NK-92 treated with Interleukin-12 subunit alpha and Interleukin-12 subunit beta, amount 100 ng/mL, for 24 hours (cell line): ENCODE measurements around the gene ZMYND8.

Experiments
- DNase-seq: peaks from one replicate; lab custom pipeline; 2025; lab: John Stamatoyannopoulos, UW

ZMYND8 gene

GRCh38 chr20:47174456-47175243 is 181.8 kb downstream of the ZMYND8 start:
- no peak for DNase-seq

- no peak for DNase-seq
Measured at GRCh38 chr20:47173596-47174216, 182.8 kb downstream of the ZMYND8 start.

- no peak for DNase-seq
Measured at GRCh38 chr20:47172579-47172978, 183.9 kb downstream of the ZMYND8 start.

- DNase-seq: no peak
Measured at GRCh38 chr20:47167846-47168245, 188.7 kb downstream of the ZMYND8 start.

GRCh38 chr20:47165376-47165865 is 191.1 kb downstream of the ZMYND8 start:
- no peak for DNase-seq

- DNase-seq: no peak
Measured at GRCh38 chr20:47164140-47164539, 192.4 kb downstream of the ZMYND8 start.

GRCh38 chr20:47161411-47161810 is 195.1 kb downstream of the ZMYND8 start:
- no peak for DNase-seq

GRCh38 chr20:47160992-47161391 is 195.5 kb downstream of the ZMYND8 start:
- DNase-seq: no peak

- no peak for DNase-seq
Measured at GRCh38 chr20:47160240-47160639, 196.3 kb downstream of the ZMYND8 start.
